ENCODE data around the gene PHGDH. TPM values are rescaled to one million over a fixed set of nuclear protein-coding genes. Genes with fewer than 3 reads are reported as not detected.

PHGDH gene
- polyA plus RNA-seq, 1 donor (not counting 4 experiments of a cell fraction or from before 2014, with no cell fraction given) = 40.3 TPM

DNA sequence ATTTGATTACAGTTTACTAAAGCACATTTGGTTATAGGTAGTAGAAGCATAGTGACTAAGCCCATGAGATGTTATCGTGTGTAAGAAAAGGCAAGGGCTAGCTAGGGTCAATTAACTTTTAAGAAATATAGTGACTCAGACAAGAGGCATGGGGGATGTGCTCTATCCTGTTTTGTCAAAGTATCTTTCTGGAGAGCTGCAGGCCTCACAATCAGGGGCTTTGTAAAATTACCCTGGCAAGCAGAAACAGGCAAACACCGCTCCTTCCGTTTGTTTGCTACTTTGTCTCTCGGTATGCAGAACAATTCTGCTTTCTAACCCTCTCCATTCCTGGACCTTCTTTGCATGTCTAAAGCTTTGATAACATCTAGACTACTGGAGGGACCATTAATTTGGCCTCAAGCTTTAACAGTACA is 37.6 kb upstream of the PHGDH start:
- peak; percentile 77 for FAIRE-seq

DNA sequence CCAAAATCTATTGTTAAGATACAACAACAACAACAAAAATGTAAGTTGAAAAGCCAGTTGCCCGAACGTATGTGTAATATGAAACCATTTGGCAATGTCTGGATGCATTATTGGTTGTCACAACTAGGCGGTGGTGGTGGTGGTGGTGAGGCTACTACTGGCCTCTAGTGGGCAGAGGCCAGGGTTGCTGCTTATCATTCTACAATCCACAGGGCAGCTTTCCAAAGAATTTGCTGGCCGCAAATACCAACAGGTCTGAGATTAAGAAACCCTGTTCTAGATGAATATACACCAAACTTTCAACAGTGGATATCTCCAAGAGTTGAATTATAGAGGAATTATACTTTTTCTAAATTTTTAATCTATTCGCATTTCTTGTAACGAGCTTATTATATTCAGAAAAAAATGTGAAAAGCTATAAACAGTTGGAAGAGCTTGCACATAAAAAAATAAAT is 36.9 kb upstream of the PHGDH start:
- Histone ChIP-seq H3K9me3 (ENCODE audit: control insufficient read depth, low read depth, low read length) (no peaks in the 10 kb centered on the region), H3K79me2 (ENCODE audit: control insufficient read depth, insufficient read depth, low read length) (no peaks in the 10 kb centered on the region), H3K27ac (ENCODE audit: control insufficient read depth, insufficient read depth, low read length) (peak overlapping the region; percentile 77), H3K9ac (ENCODE audit: control insufficient read depth, extremely low read depth, insufficient read depth, low read length) (peak overlapping the region; percentile 62), H3K4me3 (ENCODE audit: control insufficient read depth in 2 of 3, extremely low read depth in 1 of 3, insufficient read depth in 2 of 3, low read depth in 1 of 3, low read length in 3 of 3) (peak overlapping the region; percentile 38 to 79 (median 69)), H3K4me1 (ENCODE audit: control insufficient read depth, extremely low read depth, insufficient read depth, low read length) (peaks cover 33% of the 10 kb centered on the region), H3K4me2 (ENCODE audit: control insufficient read depth, extremely low read depth, insufficient read depth, low read depth, low read length) (peak overlapping the region; percentile 83), H3K27me3 (ENCODE audit: control insufficient read depth, extremely low read depth, insufficient read depth, low read length) (no peaks in the 10 kb centered on the region), H2AFZ (ENCODE audit: control insufficient read depth, low read length) (no peak overlapping the region), H3K9me1 (ENCODE audit: control insufficient read depth, extremely low read depth, insufficient read depth, low read length) (no peaks in the 10 kb centered on the region), H3K36me3 (ENCODE audit: control insufficient read depth in 2 of 2, extremely low read depth in 1 of 2, insufficient read depth in 2 of 2, low read length in 2 of 2) (no peaks in the 10 kb centered on the region), H4K20me1 (ENCODE audit: control insufficient read depth, extremely low read depth, insufficient read depth, low read length) (no peaks in the 10 kb centered on the region)
- dilution Hi-C loops (cut with MboI; ENCODE audit: extremely low pct_ligation_motif_present, low sequenced_read_pairs) = no loop called here
- DNase-seq (ENCODE audit: low read depth, low spot score) (peak; percentile 83), FAIRE-seq (peak; percentile 20)
- TF ChIP-seq, protein P1, sequence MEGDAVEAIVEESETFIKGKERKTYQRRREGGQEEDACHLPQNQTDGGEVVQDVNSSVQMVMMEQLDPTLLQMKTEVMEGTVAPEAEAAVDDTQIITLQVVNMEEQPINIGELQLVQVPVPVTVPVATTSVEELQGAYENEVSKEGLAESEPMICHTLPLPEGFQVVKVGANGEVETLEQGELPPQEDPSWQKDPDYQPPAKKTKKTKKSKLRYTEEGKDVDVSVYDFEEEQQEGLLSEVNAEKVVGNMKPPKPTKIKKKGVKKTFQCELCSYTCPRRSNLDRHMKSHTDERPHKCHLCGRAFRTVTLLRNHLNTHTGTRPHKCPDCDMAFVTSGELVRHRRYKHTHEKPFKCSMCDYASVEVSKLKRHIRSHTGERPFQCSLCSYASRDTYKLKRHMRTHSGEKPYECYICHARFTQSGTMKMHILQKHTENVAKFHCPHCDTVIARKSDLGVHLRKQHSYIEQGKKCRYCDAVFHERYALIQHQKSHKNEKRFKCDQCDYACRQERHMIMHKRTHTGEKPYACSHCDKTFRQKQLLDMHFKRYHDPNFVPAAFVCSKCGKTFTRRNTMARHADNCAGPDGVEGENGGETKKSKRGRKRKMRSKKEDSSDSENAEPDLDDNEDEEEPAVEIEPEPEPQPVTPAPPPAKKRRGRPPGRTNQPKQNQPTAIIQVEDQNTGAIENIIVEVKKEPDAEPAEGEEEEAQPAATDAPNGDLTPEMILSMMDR (optimal IDR thresholded peaks at IDR 0.05 in 1 of 3, IDR thresholded peaks at IDR 0.05 in 1 of 3, conservative IDR thresholded peaks at IDR 0.05 in 1 of 3; ENCODE audit: extremely low read depth in 1 of 3, insufficient read depth in 2 of 3, low read length in 3 of 3) = peak in 1 of 3 experiments; percentile 94
- TF ChIP-seq EZH2 (IDR thresholded peaks at IDR 0.05; ENCODE audit: low read length) = no peak

More for the DNA sequence above, 37.6 kb upstream of the PHGDH start:
- H3K4me3 ChIP-seq (ENCODE audit: control insufficient read depth in 2 of 3, extremely low read depth in 1 of 3, insufficient read depth in 2 of 3, low read depth in 1 of 3, low read length in 3 of 3) = peak overlapping the region in 1 of 3 experiments; percentile 41
- H3K9me3 ChIP-seq (ENCODE audit: control insufficient read depth, low read depth, low read length) = no peaks in the 10 kb centered on the region
- H3K9me1 ChIP-seq (ENCODE audit: control insufficient read depth, extremely low read depth, insufficient read depth, low read length) = no peaks in the 10 kb centered on the region
- H3K36me3 ChIP-seq (ENCODE audit: control insufficient read depth in 2 of 2, extremely low read depth in 1 of 2, insufficient read depth in 2 of 2, low read length in 2 of 2) = no peaks in the 10 kb centered on the region
- H3K27me3 ChIP-seq (ENCODE audit: control insufficient read depth, extremely low read depth, insufficient read depth, low read length) = no peaks in the 10 kb centered on the region
- peak overlapping the region; percentile 83 for H3K4me2 ChIP-seq (ENCODE audit: control insufficient read depth, extremely low read depth, insufficient read depth, low read depth, low read length)
- TF ChIP-seq EZH2 (IDR thresholded peaks at IDR 0.05; ENCODE audit: low read length) = no peak
- TF ChIP-seq, protein P1 (optimal IDR thresholded peaks at IDR 0.05 in 1 of 3, IDR thresholded peaks at IDR 0.05 in 1 of 3, conservative IDR thresholded peaks at IDR 0.05 in 1 of 3; ENCODE audit: extremely low read depth in 1 of 3, insufficient read depth in 2 of 3, low read length in 3 of 3) = no peak
- H3K9ac ChIP-seq (ENCODE audit: control insufficient read depth, extremely low read depth, insufficient read depth, low read length) = peak overlapping the region; percentile 26
- dilution Hi-C loops (cut with MboI; ENCODE audit: extremely low pct_ligation_motif_present, low sequenced_read_pairs) = no loop called here
- peaks cover 33% of the 10 kb centered on the region for H3K4me1 ChIP-seq (ENCODE audit: control insufficient read depth, extremely low read depth, insufficient read depth, low read length)
- H3K27ac ChIP-seq (ENCODE audit: control insufficient read depth, insufficient read depth, low read length) = peak overlapping the region; percentile 77
- no peaks in the 10 kb centered on the region for H4K20me1 ChIP-seq (ENCODE audit: control insufficient read depth, extremely low read depth, insufficient read depth, low read length)
- no peak overlapping the region for H2AFZ ChIP-seq (ENCODE audit: control insufficient read depth, low read length)
- peak; percentile 75 for DNase-seq (ENCODE audit: low read depth, low spot score)
- H3K79me2 ChIP-seq (ENCODE audit: control insufficient read depth, insufficient read depth, low read length) = no peaks in the 10 kb centered on the region

All from keratinocyte (primary cell).